ENCODE data around the gene PAX9.

DNA sequence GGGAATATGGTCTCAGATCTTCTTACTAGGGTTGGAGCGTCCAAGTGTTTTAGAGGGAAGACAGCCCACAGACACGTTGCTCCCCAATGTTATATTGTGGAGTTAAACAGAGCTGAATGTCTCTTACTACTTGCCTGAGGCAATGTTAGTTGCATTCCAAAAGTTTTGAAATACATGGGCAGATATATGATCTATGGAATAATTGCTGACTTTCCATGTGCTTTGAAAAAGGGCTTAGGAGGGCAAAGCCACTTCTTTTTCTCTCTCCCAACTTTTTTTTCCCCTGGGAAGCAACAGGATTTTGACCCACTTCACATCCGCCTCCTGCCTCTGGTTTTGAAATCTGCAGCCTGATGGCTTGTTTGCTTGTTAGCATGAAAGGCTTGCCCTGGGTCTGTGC, 33.7 kb upstream of the PAX9 start:
- TF ChIP-seq TAF1 (IDR thresholded peaks at IDR 0.05; ENCODE audit: borderline replicate concordance, insufficient read depth, low read length) (no peak), POLR2AphosphoS5 (IDR thresholded peaks at IDR 0.05; ENCODE audit: low read depth, low read length) (no peak), SIN3A (IDR thresholded peaks at IDR 0.05; ENCODE audit: borderline replicate concordance, insufficient read depth, low read length) (no peak), FOXP2 (optimal IDR thresholded peaks at IDR 0.05; ENCODE audit: borderline replicate concordance, extremely low read depth, extremely low read length, insufficient read depth) (no peak)
- TF ChIP-seq, protein P1, sequence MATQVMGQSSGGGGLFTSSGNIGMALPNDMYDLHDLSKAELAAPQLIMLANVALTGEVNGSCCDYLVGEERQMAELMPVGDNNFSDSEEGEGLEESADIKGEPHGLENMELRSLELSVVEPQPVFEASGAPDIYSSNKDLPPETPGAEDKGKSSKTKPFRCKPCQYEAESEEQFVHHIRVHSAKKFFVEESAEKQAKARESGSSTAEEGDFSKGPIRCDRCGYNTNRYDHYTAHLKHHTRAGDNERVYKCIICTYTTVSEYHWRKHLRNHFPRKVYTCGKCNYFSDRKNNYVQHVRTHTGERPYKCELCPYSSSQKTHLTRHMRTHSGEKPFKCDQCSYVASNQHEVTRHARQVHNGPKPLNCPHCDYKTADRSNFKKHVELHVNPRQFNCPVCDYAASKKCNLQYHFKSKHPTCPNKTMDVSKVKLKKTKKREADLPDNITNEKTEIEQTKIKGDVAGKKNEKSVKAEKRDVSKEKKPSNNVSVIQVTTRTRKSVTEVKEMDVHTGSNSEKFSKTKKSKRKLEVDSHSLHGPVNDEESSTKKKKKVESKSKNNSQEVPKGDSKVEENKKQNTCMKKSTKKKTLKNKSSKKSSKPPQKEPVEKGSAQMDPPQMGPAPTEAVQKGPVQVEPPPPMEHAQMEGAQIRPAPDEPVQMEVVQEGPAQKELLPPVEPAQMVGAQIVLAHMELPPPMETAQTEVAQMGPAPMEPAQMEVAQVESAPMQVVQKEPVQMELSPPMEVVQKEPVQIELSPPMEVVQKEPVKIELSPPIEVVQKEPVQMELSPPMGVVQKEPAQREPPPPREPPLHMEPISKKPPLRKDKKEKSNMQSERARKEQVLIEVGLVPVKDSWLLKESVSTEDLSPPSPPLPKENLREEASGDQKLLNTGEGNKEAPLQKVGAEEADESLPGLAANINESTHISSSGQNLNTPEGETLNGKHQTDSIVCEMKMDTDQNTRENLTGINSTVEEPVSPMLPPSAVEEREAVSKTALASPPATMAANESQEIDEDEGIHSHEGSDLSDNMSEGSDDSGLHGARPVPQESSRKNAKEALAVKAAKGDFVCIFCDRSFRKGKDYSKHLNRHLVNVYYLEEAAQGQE (IDR thresholded peaks at IDR 0.05; ENCODE audit: insufficient read depth in 1 of 2, low read depth in 2 of 2, low read length in 2 of 2): no peak
